ENCODE results near the gene BRMS1L.

The BRMS1L gene

GRCh38 chr14:35897616-35898111 lies 71.5 kb downstream of the BRMS1L start:
- no peak overlapping the region for H3K4me3 ChIP-seq (ENCODE audit: low read depth, low read length)
- in situ Hi-C loops (cut with HindIII; ENCODE audit: low sequenced_read_pairs): no loop called here
- DNase-seq (ENCODE audit: low read depth): no peak
- TF ChIP-seq CTCF (IDR thresholded peaks at IDR 0.05; ENCODE audit: low read depth, low read length, missing control alignments): no peak

- no peak for TF ChIP-seq CTCF (IDR thresholded peaks at IDR 0.05; ENCODE audit: low read depth, low read length, missing control alignments)
- in situ Hi-C loops (cut with HindIII; ENCODE audit: low sequenced_read_pairs): no loop called here
- H3K4me3 ChIP-seq (ENCODE audit: low read depth, low read length): no peak overlapping the region
- DNase-seq (ENCODE audit: low read depth): no peak
These were observed 72.2 kb downstream of the BRMS1L start for GRCh38 chr14:35898217-35898775.

GRCh38 chr14:35900741-35901140 lies 74.6 kb downstream of the BRMS1L start:
- TF ChIP-seq CTCF (IDR thresholded peaks at IDR 0.05; ENCODE audit: low read depth, low read length, missing control alignments): no peak
- H3K4me3 ChIP-seq (ENCODE audit: low read depth, low read length): no peak overlapping the region
- DNase-seq (ENCODE audit: low read depth): no peak
- in situ Hi-C loops (cut with HindIII; ENCODE audit: low sequenced_read_pairs): no loop called here

GRCh38 chr14:35909665-35910064 lies 83.5 kb downstream of the BRMS1L start:
- DNase-seq (ENCODE audit: low read depth): no peak
- no peak for TF ChIP-seq CTCF (IDR thresholded peaks at IDR 0.05; ENCODE audit: low read depth, low read length, missing control alignments)
- no peak overlapping the region for H3K4me3 ChIP-seq (ENCODE audit: low read depth, low read length)
- in situ Hi-C loops (cut with HindIII; ENCODE audit: low sequenced_read_pairs): no loop called here

GRCh38 chr14:35910191-35910590 lies 84.1 kb downstream of the BRMS1L start:
- DNase-seq (ENCODE audit: low read depth): no peak
- TF ChIP-seq CTCF (IDR thresholded peaks at IDR 0.05; ENCODE audit: low read depth, low read length, missing control alignments): no peak
- no peak overlapping the region for H3K4me3 ChIP-seq (ENCODE audit: low read depth, low read length)
- in situ Hi-C loops (cut with HindIII; ENCODE audit: low sequenced_read_pairs): no loop called here

- no peak for TF ChIP-seq CTCF (IDR thresholded peaks at IDR 0.05; ENCODE audit: low read depth, low read length, missing control alignments)
- no peak for DNase-seq (ENCODE audit: low read depth)
- H3K4me3 ChIP-seq (ENCODE audit: low read depth, low read length): no peak overlapping the region
- in situ Hi-C loops (cut with HindIII; ENCODE audit: low sequenced_read_pairs): no loop called here
These were observed 85.0 kb downstream of the BRMS1L start for GRCh38 chr14:35911097-35911496.
